ENCODE data around the gene CUBN.

The CUBN gene

DNA sequence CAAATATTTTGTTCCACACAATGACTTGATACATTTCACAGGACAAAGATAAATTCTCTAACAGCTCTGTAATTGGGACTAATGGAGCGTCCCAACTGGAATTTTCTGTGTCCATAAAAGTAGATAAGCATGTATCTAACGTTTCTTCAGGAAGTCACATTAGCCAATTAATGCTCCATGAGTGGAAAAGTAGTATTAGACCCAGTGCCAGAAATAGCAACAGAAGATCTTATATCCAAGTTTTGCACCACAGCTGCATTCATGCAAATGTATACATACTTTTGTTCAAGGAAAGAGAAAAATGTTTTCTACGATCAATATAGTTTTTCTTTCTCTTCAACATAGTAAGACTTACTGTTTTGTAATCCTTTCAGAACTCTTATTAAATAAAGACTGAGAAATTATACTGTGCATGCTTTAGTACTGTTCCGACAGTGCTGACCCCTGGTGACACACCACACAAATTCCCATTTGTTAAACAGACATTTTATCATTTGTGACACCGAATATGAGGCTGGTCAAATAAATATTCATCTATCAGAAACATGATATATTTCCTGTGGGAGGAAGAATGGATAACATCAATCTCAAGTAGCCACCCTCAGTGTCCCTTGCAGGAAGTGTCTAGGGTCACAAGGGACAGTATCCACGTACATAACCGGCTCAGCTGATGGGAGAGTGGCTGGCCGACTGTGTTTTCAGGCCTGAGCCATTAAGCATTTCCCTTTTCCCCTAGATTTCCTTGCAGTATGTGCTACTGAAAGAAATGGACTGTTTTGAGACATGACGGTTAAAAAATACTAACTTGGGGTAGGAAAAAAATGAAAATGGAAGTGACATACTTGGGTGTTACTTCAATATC, 210.3 kb downstream of the CUBN start:
- no peak for DNase-seq (ENCODE audit: low spot score in 2 of 2)
- Mint-ChIP-seq H3K4me1 (no peaks in the 10 kb centered on the region), H3K9me3 (no peaks in the 10 kb centered on the region), H3K27ac (no peak overlapping the region), H3K36me3 (no peaks in the 10 kb centered on the region), H3K4me3 (no peak overlapping the region)
- no peak for ATAC-seq

GRCh38 chr10:16916496-16916895, 213.1 kb downstream of the CUBN start:
- Mint-ChIP-seq H3K36me3 (no peaks in the 10 kb centered on the region), H3K9me3 (no peaks in the 10 kb centered on the region), H3K27ac (no peak overlapping the region), H3K4me1 (no peaks in the 10 kb centered on the region), H3K4me3 (no peak overlapping the region)
- ATAC-seq (no peak), DNase-seq (ENCODE audit: low spot score in 2 of 2) (no peak)

- Mint-ChIP-seq H3K4me1 (peaks cover 5% of the 10 kb centered on the region), H3K36me3 (no peaks in the 10 kb centered on the region), H3K27ac (no peak overlapping the region), H3K9me3 (no peaks in the 10 kb centered on the region), H3K4me3 (no peak overlapping the region)
- ATAC-seq (no peak), DNase-seq (ENCODE audit: low spot score in 2 of 2) (no peak)
These were observed 214.3 kb downstream of the CUBN start for GRCh38 chr10:16915300-16915699.

- H3K27ac Mint-ChIP-seq, result no peak overlapping the region
- no peak for DNase-seq (ENCODE audit: low spot score in 2 of 2)
- no peaks in the 10 kb centered on the region for H3K9me3 Mint-ChIP-seq
- no peak overlapping the region for H3K4me3 Mint-ChIP-seq
- no peaks in the 10 kb centered on the region for H3K36me3 Mint-ChIP-seq
- no peak for ATAC-seq
- peaks cover 5% of the 10 kb centered on the region for H3K4me1 Mint-ChIP-seq
These were observed 216.3 kb downstream of the CUBN start for GRCh38 chr10:16913266-16913665.

DNA sequence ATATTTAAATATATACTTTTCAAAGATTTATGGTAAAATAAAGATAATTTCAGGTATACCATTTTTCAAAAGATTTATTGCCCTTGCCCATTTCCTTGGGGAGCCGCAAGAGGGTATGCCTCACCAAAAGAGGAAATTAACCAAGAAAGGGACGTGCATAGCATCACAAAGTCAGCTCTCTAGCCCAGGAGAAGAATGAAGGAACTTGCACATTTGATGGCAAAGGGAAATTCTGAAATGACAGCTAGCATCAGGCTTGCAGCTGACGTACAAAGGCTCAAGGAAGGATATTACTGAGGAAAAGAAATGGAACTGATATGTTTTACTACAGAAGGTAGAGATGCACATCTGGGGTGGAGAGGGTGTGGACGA, 218.8 kb downstream of the CUBN start:
- H3K36me3 Mint-ChIP-seq, result no peaks in the 10 kb centered on the region
- no peak for ATAC-seq
- no peak overlapping the region for H3K4me3 Mint-ChIP-seq
- DNase-seq (ENCODE audit: low spot score in 2 of 2), result no peak
- no peaks in the 10 kb centered on the region for H3K9me3 Mint-ChIP-seq
- H3K27ac Mint-ChIP-seq, result no peak overlapping the region
- peaks cover 5% of the 10 kb centered on the region for H3K4me1 Mint-ChIP-seq

GRCh38 chr10:16909961-16910792, 219.4 kb downstream of the CUBN start:
- peaks cover 5% of the 10 kb centered on the region for H3K4me1 Mint-ChIP-seq
- no peak overlapping the region for H3K4me3 Mint-ChIP-seq
- H3K27ac Mint-ChIP-seq, result no peak overlapping the region
- H3K9me3 Mint-ChIP-seq, result no peaks in the 10 kb centered on the region
- ATAC-seq (no peak), DNase-seq (ENCODE audit: low spot score in 2 of 2) (no peak)
- H3K36me3 Mint-ChIP-seq, result no peaks in the 10 kb centered on the region

- no peak overlapping the region for H3K4me3 Mint-ChIP-seq
- no peaks in the 10 kb centered on the region for H3K36me3 Mint-ChIP-seq
- no peaks in the 10 kb centered on the region for H3K9me3 Mint-ChIP-seq
- DNase-seq (ENCODE audit: low spot score in 2 of 2) (no peak), ATAC-seq (no peak)
- peaks cover 5% of the 10 kb centered on the region for H3K4me1 Mint-ChIP-seq
- no peak overlapping the region for H3K27ac Mint-ChIP-seq
These were observed 220.3 kb downstream of the CUBN start for GRCh38 chr10:16909271-16909767.

DNA sequence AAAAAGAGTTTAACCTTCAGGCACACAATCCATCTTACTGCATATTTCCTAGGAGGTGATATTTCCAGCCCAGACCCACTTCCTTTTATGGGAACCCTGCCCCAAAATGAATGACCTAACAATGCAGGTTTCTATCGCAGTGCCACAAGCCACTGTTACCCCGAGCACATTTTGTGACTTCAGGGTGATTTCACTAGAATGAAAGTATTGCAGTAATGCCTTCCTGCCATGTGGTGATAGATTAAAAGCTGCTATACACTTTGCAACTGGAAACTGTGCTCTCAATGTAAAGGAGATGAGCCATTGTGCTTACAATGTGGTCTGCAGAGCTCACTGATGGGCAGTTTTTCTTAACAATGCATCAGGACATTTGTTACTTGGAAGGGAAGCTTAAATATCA, 221.9 kb downstream of the CUBN start:
- Mint-ChIP-seq H3K9me3 (no peaks in the 10 kb centered on the region), H3K27ac (no peak overlapping the region), H3K4me3 (no peak overlapping the region), H3K4me1 (peaks cover 7% of the 10 kb centered on the region), H3K36me3 (no peaks in the 10 kb centered on the region)
- ATAC-seq (no peak), DNase-seq (ENCODE audit: low spot score in 2 of 2) (no peak)

GRCh38 chr10:16905320-16905719, 224.3 kb downstream of the CUBN start:
- peaks cover 6% of the 10 kb centered on the region for H3K4me1 Mint-ChIP-seq
- H3K27ac Mint-ChIP-seq, result no peak overlapping the region
- ATAC-seq (no peak), DNase-seq (ENCODE audit: low spot score in 2 of 2) (no peak)
- no peaks in the 10 kb centered on the region for H3K36me3 Mint-ChIP-seq
- H3K4me3 Mint-ChIP-seq, result no peak overlapping the region
- H3K9me3 Mint-ChIP-seq, result no peaks in the 10 kb centered on the region

DNA sequence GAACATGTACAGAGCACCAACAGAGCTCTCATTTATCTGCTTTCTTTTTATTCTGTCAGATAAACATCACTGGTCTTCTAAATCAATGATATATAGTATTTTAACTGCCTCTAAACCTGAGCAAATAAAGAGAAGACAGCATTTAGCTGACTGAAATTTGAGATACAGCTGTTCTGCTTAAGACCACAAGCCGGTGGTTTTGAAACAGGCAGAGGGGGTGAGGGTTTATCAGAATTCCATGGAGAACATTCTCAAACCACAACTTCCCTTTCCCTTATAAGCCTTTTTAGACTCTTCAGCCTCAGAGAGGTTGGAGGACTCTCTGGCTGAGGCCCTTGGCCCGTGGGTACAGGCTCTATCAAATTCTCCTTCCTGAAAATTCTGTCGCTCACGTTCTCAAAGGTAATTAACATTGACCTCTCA, 225.0 kb downstream of the CUBN start:
- Mint-ChIP-seq H3K9me3 (no peaks in the 10 kb centered on the region), H3K4me3 (no peak overlapping the region), H3K27ac (no peak overlapping the region), H3K4me1 (peaks cover 6% of the 10 kb centered on the region), H3K36me3 (no peaks in the 10 kb centered on the region)
- no peak for DNase-seq (ENCODE audit: low spot score in 2 of 2)
- ATAC-seq, result no peak

- no peak overlapping the region for H3K27ac Mint-ChIP-seq
- DNase-seq (ENCODE audit: low spot score in 2 of 2), result no peak
- H3K9me3 Mint-ChIP-seq, result no peaks in the 10 kb centered on the region
These were observed 225.6 kb downstream of the CUBN start for GRCh38 chr10:16904049-16904448.

GRCh38 chr10:16902606-16903005, 227.0 kb downstream of the CUBN start:
- peak; percentile 68 for ATAC-seq
- no peak overlapping the region for H3K4me3 Mint-ChIP-seq
- H3K4me1 Mint-ChIP-seq, result peaks cover 6% of the 10 kb centered on the region
- no peaks in the 10 kb centered on the region for H3K9me3 Mint-ChIP-seq
- no peak overlapping the region for H3K27ac Mint-ChIP-seq
- no peak for DNase-seq (ENCODE audit: low spot score in 2 of 2)
- no peaks in the 10 kb centered on the region for H3K36me3 Mint-ChIP-seq

More at GRCh38 chr10:16904049-16904448, 225.6 kb downstream of the CUBN start:
- Mint-ChIP-seq H3K36me3 (no peaks in the 10 kb centered on the region), H3K4me1 (peaks cover 6% of the 10 kb centered on the region), H3K4me3 (no peak overlapping the region)
- ATAC-seq, result no peak

- Mint-ChIP-seq H3K27ac (no peak overlapping the region), H3K36me3 (no peaks in the 10 kb centered on the region), H3K4me3 (no peak overlapping the region), H3K9me3 (no peaks in the 10 kb centered on the region), H3K4me1 (peaks cover 6% of the 10 kb centered on the region)
- ATAC-seq (no peak), DNase-seq (ENCODE audit: low spot score in 2 of 2) (no peak)
These were observed 228.5 kb downstream of the CUBN start for GRCh38 chr10:16901106-16901505.

DNA sequence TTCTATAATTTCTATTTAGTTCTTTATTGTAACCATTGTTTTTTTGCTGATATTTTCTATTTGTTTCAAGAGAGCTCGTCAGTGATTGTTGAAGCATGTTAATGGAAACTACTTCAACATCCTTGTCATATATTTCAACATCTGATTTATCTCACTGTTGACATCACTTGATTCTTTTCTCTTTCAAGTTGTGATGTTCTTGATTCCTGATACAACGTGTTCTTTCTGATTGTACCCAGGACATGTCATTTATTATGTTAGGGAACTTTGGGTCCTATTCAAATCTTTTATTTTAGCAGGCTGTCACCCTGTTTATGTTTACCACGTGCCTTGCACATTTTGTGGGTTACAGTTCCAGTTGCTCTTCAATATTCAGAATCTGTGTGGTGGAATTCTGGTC, 232.6 kb downstream of the CUBN start:
- Mint-ChIP-seq H3K9me3 (peaks cover 3% of the 10 kb centered on the region), H3K4me3 (no peak overlapping the region), H3K27ac (no peak overlapping the region), H3K4me1 (no peaks in the 10 kb centered on the region), H3K36me3 (peaks cover under 1% of the 10 kb centered on the region)
- ATAC-seq (no peak), DNase-seq (ENCODE audit: low spot score in 2 of 2) (no peak)

DNA sequence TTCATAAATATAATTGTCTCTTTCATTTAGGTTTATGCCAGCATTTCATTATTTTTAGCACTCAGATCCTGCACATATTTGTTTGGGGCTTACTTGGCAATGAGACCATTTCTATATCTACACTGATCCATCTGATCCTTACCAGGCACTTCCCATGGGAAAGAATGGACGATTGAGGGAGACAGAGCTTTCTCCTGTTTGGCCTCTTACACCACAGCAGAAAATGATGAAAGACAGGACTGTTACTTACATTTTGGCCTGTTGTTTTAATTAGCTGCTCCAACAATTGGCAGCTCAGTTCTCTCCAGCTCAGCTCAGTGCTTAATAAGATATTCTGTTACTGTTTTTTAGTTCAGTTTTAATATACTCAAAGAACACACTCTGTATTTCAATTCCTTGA, 234.8 kb downstream of the CUBN start:
- Mint-ChIP-seq H3K27ac (no peak overlapping the region), H3K4me1 (peaks cover 8% of the 10 kb centered on the region)
- no peak for ATAC-seq

GRCh38 chr10:16893664-16894063, 235.9 kb downstream of the CUBN start:
- Mint-ChIP-seq H3K4me1 (peaks cover 8% of the 10 kb centered on the region), H3K27ac (no peak overlapping the region), H3K36me3 (peaks cover 12% of the 10 kb centered on the region), H3K4me3 (no peak overlapping the region), H3K9me3 (peaks cover 3% of the 10 kb centered on the region)
- ATAC-seq, result no peak
- no peak for DNase-seq (ENCODE audit: low spot score in 2 of 2)

More for the DNA sequence above, 234.8 kb downstream of the CUBN start:
- H3K4me3 Mint-ChIP-seq, result no peak overlapping the region
- no peak for DNase-seq (ENCODE audit: low spot score in 2 of 2)
- H3K36me3 Mint-ChIP-seq, result peaks cover 12% of the 10 kb centered on the region
- peaks cover 3% of the 10 kb centered on the region for H3K9me3 Mint-ChIP-seq

Data from stimulated activated effector memory CD8-positive, alpha-beta T cell treated with anti-CD3 and anti-CD28 coated beads, Interleukin-12 subunit alpha, Interleukin-12 subunit beta, amount 100 ng/mL, for 72 hours (primary cell).